RWPE2 (cell line): Measurements from ENCODE around the gene ACIN1.

ENCODE experiments used
- ATAC-seq: fragments of 200-7000 bp; cut with Tn5 transposase; 3 replicates; pipeline ENCODE4 v1.9.1; 2021; ENCODE audit warnings: low read depth
- DNase-seq: peaks from one replicate; pipeline ENCODE4 v3.0.0-alpha.2; 2020; ENCODE audit warnings: low spot score
- H3K27ac ChIP-seq: fragments of 450-650 bp; 2 replicates; pipeline ENCODE4 v1.5.1; 2017; ENCODE audit warnings: mild to moderate bottlenecking; ENCODE audit not compliant: poor library complexity, severe bottlenecking
- H3K27me3 ChIP-seq: fragments of 250-450 bp; sonication (Bioruptor Pico); 2 replicates; pipeline ENCODE4 v1.5.1; 2021; ENCODE audit warnings: mild to moderate bottlenecking, moderate library complexity; ENCODE audit not compliant: insufficient read depth, poor library complexity, severe bottlenecking
- H3K36me3 ChIP-seq: fragments of 250-450 bp; sonication (Bioruptor Pico); 2 replicates; pipeline ENCODE4 v1.5.1; 2020; ENCODE audit warnings: low read depth, mild to moderate bottlenecking, moderate library complexity
- H3K4me1 ChIP-seq: fragments of 250-450 bp; sonication (Bioruptor Pico); 2 replicates; pipeline ENCODE4 v1.5.1; 2021; ENCODE audit warnings: mild to moderate bottlenecking, moderate library complexity; ENCODE audit not compliant: insufficient read depth, poor library complexity, severe bottlenecking
- H3K4me3 ChIP-seq: fragments of 250-450 bp; sonication (Bioruptor Pico); 2 replicates; pipeline ENCODE4 v1.5.1; 2021; ENCODE audit warnings: mild to moderate bottlenecking, moderate library complexity; ENCODE audit not compliant: severe bottlenecking
- H3K9me3 ChIP-seq: fragments of 250-450 bp; sonication (Bioruptor Pico); 2 replicates; pipeline ENCODE4 v1.5.1; 2021; ENCODE audit warnings: mild to moderate bottlenecking, moderate library complexity; ENCODE audit not compliant: severe bottlenecking
- TF ChIP-seq, protein P1 (sequence below): fragments of 450-650 bp; IDR thresholded peaks from one replicate; pipeline ENCODE4 v1.5.1; 2017; ENCODE audit warnings: mild to moderate bottlenecking, moderate library complexity; ENCODE audit not compliant: poor library complexity, severe bottlenecking

The ACIN1 gene

DNA sequence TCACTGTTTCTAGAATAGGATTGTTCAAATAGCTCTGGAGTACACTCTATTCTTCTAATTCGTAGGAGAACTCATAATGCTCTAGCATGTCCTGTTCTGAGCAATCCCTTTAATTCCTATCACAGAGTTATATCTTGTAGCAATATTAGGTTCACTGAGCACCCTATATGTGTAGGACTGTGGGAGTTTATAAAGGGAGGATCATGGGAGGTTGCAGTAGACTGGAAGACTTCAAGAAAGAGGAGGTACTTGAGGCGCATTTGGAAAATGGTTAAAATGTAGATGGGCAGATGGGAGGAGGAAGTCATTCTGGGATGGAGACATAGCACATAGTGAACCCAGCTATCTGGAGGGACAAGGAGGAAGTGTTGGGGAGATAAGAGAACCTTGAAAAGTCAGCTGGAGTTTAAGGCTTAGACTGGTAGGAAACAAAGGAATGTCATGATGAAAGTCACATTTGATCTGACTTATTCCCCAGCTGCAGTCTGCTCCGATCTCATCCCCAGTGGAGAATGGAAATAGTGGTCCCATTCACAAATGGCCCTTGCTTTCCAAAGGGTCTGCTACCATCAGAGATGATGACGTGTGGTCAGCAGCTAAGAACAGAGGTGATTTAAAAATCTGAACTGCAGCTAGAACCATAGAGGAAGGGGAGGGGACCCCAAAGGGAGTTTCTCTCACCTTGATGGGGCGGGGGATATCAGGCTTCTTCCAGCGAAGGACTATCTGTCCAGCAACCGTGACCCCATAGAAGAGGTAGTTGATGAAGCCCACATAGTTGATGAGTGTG lies 34.2 kb upstream of the ACIN1 start:
- Histone ChIP-seq H3K27ac (no peak overlapping the region), H3K9me3 (no peaks in the 10 kb centered on the region), H3K36me3 (no peaks in the 10 kb centered on the region), H3K27me3 (no peaks in the 10 kb centered on the region), H3K4me3 (no peak overlapping the region), H3K4me1 (peaks cover 2% of the 10 kb centered on the region)
- DNase-seq, result no peak
- TF ChIP-seq, protein P1, sequence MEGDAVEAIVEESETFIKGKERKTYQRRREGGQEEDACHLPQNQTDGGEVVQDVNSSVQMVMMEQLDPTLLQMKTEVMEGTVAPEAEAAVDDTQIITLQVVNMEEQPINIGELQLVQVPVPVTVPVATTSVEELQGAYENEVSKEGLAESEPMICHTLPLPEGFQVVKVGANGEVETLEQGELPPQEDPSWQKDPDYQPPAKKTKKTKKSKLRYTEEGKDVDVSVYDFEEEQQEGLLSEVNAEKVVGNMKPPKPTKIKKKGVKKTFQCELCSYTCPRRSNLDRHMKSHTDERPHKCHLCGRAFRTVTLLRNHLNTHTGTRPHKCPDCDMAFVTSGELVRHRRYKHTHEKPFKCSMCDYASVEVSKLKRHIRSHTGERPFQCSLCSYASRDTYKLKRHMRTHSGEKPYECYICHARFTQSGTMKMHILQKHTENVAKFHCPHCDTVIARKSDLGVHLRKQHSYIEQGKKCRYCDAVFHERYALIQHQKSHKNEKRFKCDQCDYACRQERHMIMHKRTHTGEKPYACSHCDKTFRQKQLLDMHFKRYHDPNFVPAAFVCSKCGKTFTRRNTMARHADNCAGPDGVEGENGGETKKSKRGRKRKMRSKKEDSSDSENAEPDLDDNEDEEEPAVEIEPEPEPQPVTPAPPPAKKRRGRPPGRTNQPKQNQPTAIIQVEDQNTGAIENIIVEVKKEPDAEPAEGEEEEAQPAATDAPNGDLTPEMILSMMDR, result no peak
- no peak for ATAC-seq

GRCh38 chr14:23127861-23128260 lies 32.9 kb upstream of the ACIN1 start:
- H3K36me3 ChIP-seq, result no peaks in the 10 kb centered on the region
- no peaks in the 10 kb centered on the region for H3K9me3 ChIP-seq
- peaks cover 2% of the 10 kb centered on the region for H3K4me1 ChIP-seq
- H3K27ac ChIP-seq, result no peak overlapping the region
- H3K4me3 ChIP-seq, result no peak overlapping the region
- TF ChIP-seq, protein P1, result no peak
- no peak for ATAC-seq
- H3K27me3 ChIP-seq, result no peaks in the 10 kb centered on the region
- DNase-seq, result no peak

DNA sequence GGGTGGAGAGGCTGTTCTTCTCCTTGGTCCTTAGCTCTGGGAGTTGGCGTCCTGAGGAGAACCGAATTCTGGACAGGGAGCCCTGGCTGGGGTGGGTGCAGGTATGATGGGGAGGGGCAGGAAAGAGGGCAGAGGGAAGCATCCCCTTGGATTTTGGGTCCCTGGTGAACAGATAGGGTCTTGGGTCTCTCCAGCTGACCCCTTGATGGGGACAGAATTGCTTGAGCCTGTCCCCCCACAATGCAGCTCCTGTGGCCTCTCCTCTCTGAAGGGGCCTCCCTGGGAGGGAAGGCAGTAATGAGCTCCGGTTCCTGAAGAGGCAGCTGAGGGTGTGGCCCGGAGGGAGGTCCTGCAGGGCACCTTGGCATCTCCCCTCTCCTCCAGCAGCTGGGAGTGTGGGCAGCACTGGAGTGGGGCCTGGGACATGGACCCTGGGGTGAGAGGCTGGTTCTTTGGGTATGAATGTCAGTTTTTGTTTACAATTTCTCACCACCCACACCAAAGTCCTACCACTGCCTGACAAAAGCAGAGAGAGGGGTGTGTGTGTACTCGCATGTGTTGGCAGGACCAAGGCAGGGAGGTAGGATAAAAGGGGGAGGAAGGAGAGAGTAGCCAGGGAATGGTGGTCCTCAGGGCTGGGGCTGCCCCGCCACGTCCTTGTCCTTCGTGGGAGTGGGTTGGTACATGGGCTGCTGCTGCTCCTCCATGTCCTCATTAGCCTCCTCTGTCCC lies 31.8 kb upstream of the ACIN1 start:
- H3K4me1 ChIP-seq, result peaks cover 2% of the 10 kb centered on the region
- H3K27ac ChIP-seq, result no peak overlapping the region
- no peak for DNase-seq
- H3K27me3 ChIP-seq, result no peaks in the 10 kb centered on the region
- TF ChIP-seq, protein P1, result no peak
- H3K9me3 ChIP-seq, result no peaks in the 10 kb centered on the region
- H3K36me3 ChIP-seq, result no peaks in the 10 kb centered on the region
- no peak for ATAC-seq
- H3K4me3 ChIP-seq, result no peak overlapping the region

GRCh38 chr14:23125933-23126524 lies 31.1 kb upstream of the ACIN1 start:
- TF ChIP-seq, protein P1, result no peak
- ATAC-seq, result no peak
- DNase-seq, result no peak
- Histone ChIP-seq H3K4me1 (peaks cover 2% of the 10 kb centered on the region), H3K36me3 (no peaks in the 10 kb centered on the region), H3K9me3 (no peaks in the 10 kb centered on the region), H3K4me3 (no peak overlapping the region), H3K27me3 (no peaks in the 10 kb centered on the region), H3K27ac (no peak overlapping the region)
